Brain pericyte (primary cell): Measurements from ENCODE around the gene CREB3L2.
A peak's percentile ranks its signal among the peaks of the same experiment; 100 is the strongest.
"Not testable (repeated sequence)": the region's sequence is repeated elsewhere in the genome, so short reads cannot be mapped to it uniquely, and the experiment has no call there.

ENCODE experiments used
- DNase-seq: peaks from one replicate; pipeline ENCODE4 v3.0.0-alpha.2; 2012; ENCODE audit warnings: low read depth, low spot score

The CREB3L2 gene

GRCh38 chr7:138014201-138014600, 12.3 kb upstream of the CREB3L2 start:
- DNase-seq = not testable (repeated sequence)

GRCh38 chr7:138009350-138009653, 7.4 kb upstream of the CREB3L2 start:
- no peak for DNase-seq

GRCh38 chr7:138008588-138009349, 6.9 kb upstream of the CREB3L2 start:
- no peak for DNase-seq

- DNase-seq = no peak
Measured at GRCh38 chr7:138008019-138008587, 6.2 kb upstream of the CREB3L2 start.

GRCh38 chr7:138006106-138006505, 4.2 kb upstream of the CREB3L2 start:
- no peak for DNase-seq

GRCh38 chr7:138004936-138005335, 3.0 kb upstream of the CREB3L2 start:
- DNase-seq = no peak

GRCh38 chr7:138004046-138004445, 2.2 kb upstream of the CREB3L2 start:
- no peak for DNase-seq

GRCh38 chr7:138002828-138003189, 923 bp upstream of the CREB3L2 start:
- no peak for DNase-seq

GRCh38 chr7:138002096-138002827, 376 bp upstream of the CREB3L2 start:
- peak; percentile 99 for DNase-seq

- DNase-seq = peak; percentile 87
Measured at GRCh38 chr7:138000081-138000701, 1.7 kb downstream of the CREB3L2 start.

- DNase-seq = no peak
Measured at GRCh38 chr7:137999496-138000080, 2.3 kb downstream of the CREB3L2 start.

- no peak for DNase-seq
Measured at GRCh38 chr7:137998250-137998649, 3.6 kb downstream of the CREB3L2 start.

GRCh38 chr7:137996871-137997270, 5.0 kb downstream of the CREB3L2 start:
- no peak for DNase-seq

- no peak for DNase-seq
Measured at GRCh38 chr7:137996386-137996851, 5.5 kb downstream of the CREB3L2 start.

GRCh38 chr7:137994216-137994615, 7.7 kb downstream of the CREB3L2 start:
- DNase-seq = no peak

- DNase-seq = no peak
Measured at GRCh38 chr7:137993395-137993743, 8.5 kb downstream of the CREB3L2 start.

GRCh38 chr7:137992550-137993394, 9.1 kb downstream of the CREB3L2 start:
- no peak for DNase-seq

GRCh38 chr7:137992104-137992549, 9.8 kb downstream of the CREB3L2 start:
- DNase-seq = peak; percentile 79

GRCh38 chr7:137990251-137990941, 11.5 kb downstream of the CREB3L2 start:
- DNase-seq = no peak

- DNase-seq = no peak
Measured at GRCh38 chr7:137989590-137989989, 12.3 kb downstream of the CREB3L2 start.
